RWPE2 (cell line): ENCODE results near the gene CCRL2.

Source experiments
- ATAC-seq: fragments of 200-7000 bp; cut with Tn5 transposase; 3 replicates; pipeline ENCODE4 v1.9.1; 2021; ENCODE audit warnings: low read depth
- DNase-seq: peaks from one replicate; pipeline ENCODE4 v3.0.0-alpha.2; 2020; ENCODE audit warnings: low spot score
- H3K27ac ChIP-seq: fragments of 450-650 bp; 2 replicates; pipeline ENCODE4 v1.5.1; 2017; ENCODE audit warnings: mild to moderate bottlenecking; ENCODE audit not compliant: poor library complexity, severe bottlenecking
- H3K27me3 ChIP-seq: fragments of 250-450 bp; sonication (Bioruptor Pico); 2 replicates; pipeline ENCODE4 v1.5.1; 2021; ENCODE audit warnings: mild to moderate bottlenecking, moderate library complexity; ENCODE audit not compliant: insufficient read depth, poor library complexity, severe bottlenecking
- H3K36me3 ChIP-seq: fragments of 250-450 bp; sonication (Bioruptor Pico); 2 replicates; pipeline ENCODE4 v1.5.1; 2020; ENCODE audit warnings: low read depth, mild to moderate bottlenecking, moderate library complexity
- H3K4me1 ChIP-seq: fragments of 250-450 bp; sonication (Bioruptor Pico); 2 replicates; pipeline ENCODE4 v1.5.1; 2021; ENCODE audit warnings: mild to moderate bottlenecking, moderate library complexity; ENCODE audit not compliant: insufficient read depth, poor library complexity, severe bottlenecking
- H3K4me3 ChIP-seq: fragments of 250-450 bp; sonication (Bioruptor Pico); 2 replicates; pipeline ENCODE4 v1.5.1; 2021; ENCODE audit warnings: mild to moderate bottlenecking, moderate library complexity; ENCODE audit not compliant: severe bottlenecking
- H3K9me3 ChIP-seq: fragments of 250-450 bp; sonication (Bioruptor Pico); 2 replicates; pipeline ENCODE4 v1.5.1; 2021; ENCODE audit warnings: mild to moderate bottlenecking, moderate library complexity; ENCODE audit not compliant: severe bottlenecking
- CTCF ChIP-seq: fragments of 450-650 bp; IDR thresholded peaks from one replicate; pipeline ENCODE4 v1.5.1; 2017; ENCODE audit warnings: mild to moderate bottlenecking, moderate library complexity; ENCODE audit not compliant: poor library complexity, severe bottlenecking

CCRL2 gene

GRCh38 chr3:46408853-46409252 is 1.8 kb downstream of the CCRL2 start:
- peaks cover 18% of the 10 kb centered on the region for H3K4me1 ChIP-seq
- no peak for TF ChIP-seq CTCF
- DNase-seq (no peak), ATAC-seq (no peak)
- H3K4me3 ChIP-seq = no peak overlapping the region
- no peaks in the 10 kb centered on the region for H3K27me3 ChIP-seq
- no peaks in the 10 kb centered on the region for H3K9me3 ChIP-seq
- no peak overlapping the region for H3K27ac ChIP-seq
- H3K36me3 ChIP-seq = no peaks in the 10 kb centered on the region

- no peak overlapping the region for H3K27ac ChIP-seq
- H3K4me3 ChIP-seq = no peak overlapping the region
- DNase-seq = no peak
- H3K4me1 ChIP-seq = peaks cover 18% of the 10 kb centered on the region
- no peak for TF ChIP-seq CTCF
- no peaks in the 10 kb centered on the region for H3K27me3 ChIP-seq
- H3K36me3 ChIP-seq = no peaks in the 10 kb centered on the region
- ATAC-seq = no peak
- H3K9me3 ChIP-seq = no peaks in the 10 kb centered on the region
Measured at GRCh38 chr3:46409739-46410489, 2.9 kb downstream of the CCRL2 start.

GRCh38 chr3:46410669-46411068 is 3.6 kb downstream of the CCRL2 start:
- no peaks in the 10 kb centered on the region for H3K36me3 ChIP-seq
- peaks cover 18% of the 10 kb centered on the region for H3K4me1 ChIP-seq
- no peak overlapping the region for H3K4me3 ChIP-seq
- H3K27me3 ChIP-seq = no peaks in the 10 kb centered on the region
- no peak for TF ChIP-seq CTCF
- H3K27ac ChIP-seq = no peak overlapping the region
- H3K9me3 ChIP-seq = no peaks in the 10 kb centered on the region
- ATAC-seq (no peak), DNase-seq (no peak)

GRCh38 chr3:46411271-46411670 is 4.2 kb downstream of the CCRL2 start:
- no peak overlapping the region for H3K27ac ChIP-seq
- no peaks in the 10 kb centered on the region for H3K9me3 ChIP-seq
- no peak for ATAC-seq
- DNase-seq = no peak
- no peaks in the 10 kb centered on the region for H3K27me3 ChIP-seq
- H3K4me3 ChIP-seq = no peak overlapping the region
- no peaks in the 10 kb centered on the region for H3K36me3 ChIP-seq
- H3K4me1 ChIP-seq = peaks cover 19% of the 10 kb centered on the region
- TF ChIP-seq CTCF = no peak

- Histone ChIP-seq H3K27me3 (no peaks in the 10 kb centered on the region), H3K9me3 (no peaks in the 10 kb centered on the region), H3K27ac (no peak overlapping the region), H3K4me1 (peaks cover 11% of the 10 kb centered on the region), H3K4me3 (no peak overlapping the region), H3K36me3 (no peaks in the 10 kb centered on the region)
- no peak for ATAC-seq
- DNase-seq = no peak
- no peak for TF ChIP-seq CTCF
Measured at GRCh38 chr3:46412786-46413298, 5.8 kb downstream of the CCRL2 start.
